MM.1S (cell line): ENCODE results near the gene CYGB.
"Not testable (repeated sequence)": the region's sequence is repeated elsewhere in the genome, so short reads cannot be mapped to it uniquely, and the experiment has no call there.

Experiments used
- DNase-seq: peaks from one replicate; pipeline ENCODE4 v3.0.0-alpha.2; 2015
- H2AFZ ChIP-seq: fragments of 300-600 bp; sonication (generic); 2 replicates; pipeline ENCODE4 v1.6.0; 2016; ENCODE audit warnings: antibody characterized with exemption, low read length
- H3F3A ChIP-seq: fragments of 300-600 bp; sonication (generic); 2 replicates; pipeline ENCODE4 v1.6.1; 2016; ENCODE audit warnings: mild to moderate bottlenecking, antibody characterized with exemption, low read length, moderate library complexity, mixed read lengths; ENCODE audit not compliant: insufficient read depth
- H3K27ac ChIP-seq: fragments of 300-600 bp; sonication (generic); 2 replicates; pipeline ENCODE4 v1.5.1; 2016; ENCODE audit warnings: mild to moderate bottlenecking, low read length
- H3K27me3 ChIP-seq: fragments of 300-600 bp; sonication (generic); replicated peaks from 2 replicates; pipeline ENCODE4 v1.6.0; 2016; ENCODE audit warnings: low read length; ENCODE audit not compliant: insufficient read depth
- H3K36me3 ChIP-seq: fragments of 300-600 bp; sonication (generic); replicated peaks from 2 replicates; pipeline ENCODE4 v1.6.1; 2016; ENCODE audit warnings: mild to moderate bottlenecking, low read length, mixed read lengths; ENCODE audit not compliant: insufficient read depth
- H3K4me1 ChIP-seq: fragments of 300-600 bp; sonication (generic); 2 replicates; pipeline ENCODE4 v1.6.1; 2016; ENCODE audit warnings: low read length, mixed read lengths
- H3K4me2 ChIP-seq: fragments of 300-600 bp; sonication (generic); 2 replicates; pipeline ENCODE4 v1.6.0; 2016; ENCODE audit warnings: low read depth, low read length
- H3K4me3 ChIP-seq: fragments of 300-600 bp; sonication (generic); 2 replicates; pipeline ENCODE4 v1.5.1; 2016; ENCODE audit warnings: low read length, mixed read lengths
- H3K79me2 ChIP-seq: fragments of 300-600 bp; sonication (generic); 2 replicates; pipeline ENCODE4 v1.6.1; 2016; ENCODE audit warnings: mixed run types, low read length, mixed read lengths
- H3K9ac ChIP-seq: fragments of 300-600 bp; sonication (generic); 2 replicates; pipeline ENCODE4 v1.6.1; 2016; ENCODE audit warnings: low read length, mixed read lengths
- H3K9me2 ChIP-seq: fragments of 300-600 bp; sonication (generic); replicated peaks from 2 replicates; pipeline ENCODE4 v1.6.1; 2016; ENCODE audit warnings: mild to moderate bottlenecking, low read length, mixed read lengths; ENCODE audit not compliant: insufficient read depth
- H3K9me3 ChIP-seq: fragments of 300-600 bp; sonication (generic); replicated peaks from 2 replicates; pipeline ENCODE4 v1.6.1; 2016; ENCODE audit warnings: mild to moderate bottlenecking, low read length, mixed read lengths; ENCODE audit not compliant: insufficient read depth
- H4K20me1 ChIP-seq: fragments of 300-600 bp; sonication (generic); 2 replicates; pipeline ENCODE4 v1.6.1; 2016; ENCODE audit warnings: mild to moderate bottlenecking, low read length, moderate library complexity, mixed read lengths; ENCODE audit not compliant: insufficient read depth
- EZH2 ChIP-seq: fragments of 300-600 bp; sonication (generic); optimal IDR thresholded peaks from 2 replicates; pipeline ENCODE3; 2017; ENCODE audit warnings: low read depth, mild to moderate bottlenecking, antibody characterized with exemption, low read length, mixed read lengths
- EZH2phosphoT487 ChIP-seq: fragments of 300-600 bp; sonication (generic); IDR thresholded peaks from 2 replicates; pipeline ENCODE4 v1.6.1; 2018; ENCODE audit warnings: antibody characterized with exemption, low read length
- TF ChIP-seq, protein P1 (sequence below): fragments of 300-600 bp; sonication (generic); IDR thresholded peaks from 2 replicates; pipeline ENCODE4 v1.5.1; 2016; ENCODE audit warnings: antibody characterized with exemption, low read length, mixed read lengths

Gene CYGB

DNA sequence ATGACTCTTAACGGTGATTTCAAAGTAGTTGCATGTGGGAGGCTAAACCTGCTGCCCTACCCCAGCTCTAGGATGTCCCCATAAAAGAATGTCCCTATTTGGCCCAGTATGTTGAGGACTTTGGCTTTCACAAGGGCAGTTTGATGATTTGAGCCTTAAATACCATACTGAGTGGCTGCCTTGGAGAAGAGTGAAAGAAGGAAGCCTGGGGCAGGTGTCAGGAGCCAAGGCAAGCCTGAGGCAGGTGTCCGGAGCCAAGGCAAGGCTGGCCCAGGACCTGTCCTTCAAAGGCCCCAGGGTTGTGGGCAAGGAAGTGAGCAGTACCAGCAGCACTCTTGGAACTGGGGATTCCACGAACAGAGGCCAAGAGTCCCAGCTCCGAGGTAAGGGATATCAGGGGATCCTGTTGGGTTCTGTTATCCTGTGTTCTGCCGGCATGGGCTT is 29.5 kb upstream of the CYGB start:
- H3K27me3 ChIP-seq = no peaks in the 10 kb centered on the region
- peaks cover 3% of the 10 kb centered on the region; the same call in 1 of the 2 replicates for H3F3A ChIP-seq
- H3K9me2 ChIP-seq = no peaks in the 10 kb centered on the region
- H3K4me3 ChIP-seq = no peak overlapping the region
- H3K79me2 ChIP-seq = peaks cover 7% of the 10 kb centered on the region
- peaks cover 17% of the 10 kb centered on the region; the same call in 1 of the 2 replicates for H4K20me1 ChIP-seq
- H2AFZ ChIP-seq = no peak overlapping the region
- TF ChIP-seq, protein P1, sequence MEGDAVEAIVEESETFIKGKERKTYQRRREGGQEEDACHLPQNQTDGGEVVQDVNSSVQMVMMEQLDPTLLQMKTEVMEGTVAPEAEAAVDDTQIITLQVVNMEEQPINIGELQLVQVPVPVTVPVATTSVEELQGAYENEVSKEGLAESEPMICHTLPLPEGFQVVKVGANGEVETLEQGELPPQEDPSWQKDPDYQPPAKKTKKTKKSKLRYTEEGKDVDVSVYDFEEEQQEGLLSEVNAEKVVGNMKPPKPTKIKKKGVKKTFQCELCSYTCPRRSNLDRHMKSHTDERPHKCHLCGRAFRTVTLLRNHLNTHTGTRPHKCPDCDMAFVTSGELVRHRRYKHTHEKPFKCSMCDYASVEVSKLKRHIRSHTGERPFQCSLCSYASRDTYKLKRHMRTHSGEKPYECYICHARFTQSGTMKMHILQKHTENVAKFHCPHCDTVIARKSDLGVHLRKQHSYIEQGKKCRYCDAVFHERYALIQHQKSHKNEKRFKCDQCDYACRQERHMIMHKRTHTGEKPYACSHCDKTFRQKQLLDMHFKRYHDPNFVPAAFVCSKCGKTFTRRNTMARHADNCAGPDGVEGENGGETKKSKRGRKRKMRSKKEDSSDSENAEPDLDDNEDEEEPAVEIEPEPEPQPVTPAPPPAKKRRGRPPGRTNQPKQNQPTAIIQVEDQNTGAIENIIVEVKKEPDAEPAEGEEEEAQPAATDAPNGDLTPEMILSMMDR = no peak
- TF ChIP-seq EZH2phosphoT487 (no peak), EZH2 (no peak)
- no peaks in the 10 kb centered on the region for H3K4me1 ChIP-seq
- no peak overlapping the region for H3K9ac ChIP-seq
- no peak for DNase-seq
- H3K36me3 ChIP-seq = peaks cover 3% of the 10 kb centered on the region; the same call in 1 of the 2 replicates
- H3K27ac ChIP-seq = no peak overlapping the region
- no peak overlapping the region for H3K4me2 ChIP-seq
- no peaks in the 10 kb centered on the region for H3K9me3 ChIP-seq

DNA sequence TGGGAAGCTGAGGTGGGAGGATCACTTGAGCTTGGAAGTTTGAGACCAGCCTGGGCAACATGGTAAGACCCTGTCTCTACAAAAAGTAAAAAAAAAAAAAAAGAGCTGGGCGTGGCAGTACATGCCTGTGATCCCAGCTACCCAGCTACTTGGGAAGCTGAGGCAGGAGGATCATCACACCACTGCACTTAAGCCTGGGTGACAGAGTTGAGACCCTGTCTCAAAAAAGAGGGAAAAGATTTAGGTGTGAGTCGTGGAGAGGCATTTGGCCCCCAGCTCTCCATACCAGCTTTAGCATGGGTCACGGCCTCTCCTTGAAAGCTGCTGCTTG is 29.1 kb upstream of the CYGB start:
- Histone ChIP-seq H3K9me2 (no peaks in the 10 kb centered on the region), H3K79me2 (peaks cover 12% of the 10 kb centered on the region), H3K27me3 (no peaks in the 10 kb centered on the region), H3K4me1 (0 out of 2 replicates have a peak, but pooled peaks cover under 1% of the 10 kb centered on the region), H3K4me3 (no peak overlapping the region), H4K20me1 (peaks cover 21% of the 10 kb centered on the region; the same call in 1 of the 2 replicates), H2AFZ (no peak overlapping the region), H3K27ac (no peak overlapping the region), H3K9me3 (no peaks in the 10 kb centered on the region), H3K4me2 (no peak overlapping the region), H3F3A (peaks cover 3% of the 10 kb centered on the region; the same call in 1 of the 2 replicates), H3K9ac (no peak overlapping the region), H3K36me3 (peaks cover 7% of the 10 kb centered on the region; the same call in 1 of the 2 replicates)
- TF ChIP-seq, protein P1 = no peak
- TF ChIP-seq EZH2phosphoT487 (no peak), EZH2 (no peak)
- DNase-seq = no peak

DNA sequence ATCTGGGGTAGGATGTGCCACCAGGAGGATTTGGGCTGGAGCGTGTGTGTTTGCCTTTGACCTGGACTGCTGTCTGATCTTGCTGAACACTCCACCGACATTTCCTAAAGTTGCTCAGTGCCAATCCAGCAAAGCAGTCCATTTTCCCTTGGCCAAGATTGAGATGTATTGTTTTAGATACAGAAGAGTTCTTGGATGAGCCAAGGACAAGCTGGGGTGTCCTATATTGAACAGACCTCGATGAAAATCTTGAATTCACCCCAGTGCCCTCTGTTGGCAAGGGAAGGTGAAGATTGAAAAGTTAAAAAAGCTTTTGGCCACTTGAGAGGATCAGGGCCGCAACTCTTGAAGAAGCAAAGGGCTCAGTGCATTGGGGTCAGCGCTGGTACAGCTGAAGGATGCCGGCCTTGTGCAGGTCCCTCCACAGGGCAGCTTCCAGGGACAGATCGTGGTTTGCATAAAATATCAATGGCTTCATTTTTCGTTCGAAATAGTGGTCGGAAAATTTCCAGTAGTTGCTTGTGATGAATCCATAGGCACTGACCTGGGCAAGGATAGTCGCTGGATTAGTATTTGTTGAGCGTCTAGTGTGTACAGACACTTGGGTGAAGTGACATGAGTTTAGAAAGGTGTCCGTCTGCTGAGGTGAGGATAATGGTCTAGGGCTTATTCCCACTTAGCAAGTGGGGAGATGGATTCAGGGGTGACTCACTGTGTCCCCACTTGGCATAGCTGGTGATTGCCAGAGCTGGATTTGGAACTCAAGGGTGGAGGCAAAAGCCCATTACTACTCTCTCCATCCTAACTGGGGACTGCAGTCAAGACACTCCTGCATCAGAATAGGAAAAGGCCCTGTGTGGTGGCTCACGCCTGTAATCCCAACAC is 28.5 kb upstream of the CYGB start:
- peaks cover 3% of the 10 kb centered on the region; the same call in 1 of the 2 replicates for H3F3A ChIP-seq
- H3K4me3 ChIP-seq = no peak overlapping the region
- H3K36me3 ChIP-seq = peaks cover 13% of the 10 kb centered on the region
- H3K9ac ChIP-seq = no peak overlapping the region
- H3K79me2 ChIP-seq = peaks cover 18% of the 10 kb centered on the region
- no peak overlapping the region for H2AFZ ChIP-seq
- H3K4me1 ChIP-seq = peaks cover 6% of the 10 kb centered on the region; the same call in 1 of the 2 replicates
- H4K20me1 ChIP-seq = peaks cover 27% of the 10 kb centered on the region; the same call in 1 of the 2 replicates
- no peaks in the 10 kb centered on the region for H3K9me2 ChIP-seq
- TF ChIP-seq EZH2phosphoT487 (no peak), EZH2 (no peak)
- TF ChIP-seq, protein P1 = no peak
- no peak overlapping the region for H3K4me2 ChIP-seq
- no peak overlapping the region for H3K27ac ChIP-seq
- no peak for DNase-seq
- no peaks in the 10 kb centered on the region for H3K9me3 ChIP-seq
- H3K27me3 ChIP-seq = no peaks in the 10 kb centered on the region

DNA sequence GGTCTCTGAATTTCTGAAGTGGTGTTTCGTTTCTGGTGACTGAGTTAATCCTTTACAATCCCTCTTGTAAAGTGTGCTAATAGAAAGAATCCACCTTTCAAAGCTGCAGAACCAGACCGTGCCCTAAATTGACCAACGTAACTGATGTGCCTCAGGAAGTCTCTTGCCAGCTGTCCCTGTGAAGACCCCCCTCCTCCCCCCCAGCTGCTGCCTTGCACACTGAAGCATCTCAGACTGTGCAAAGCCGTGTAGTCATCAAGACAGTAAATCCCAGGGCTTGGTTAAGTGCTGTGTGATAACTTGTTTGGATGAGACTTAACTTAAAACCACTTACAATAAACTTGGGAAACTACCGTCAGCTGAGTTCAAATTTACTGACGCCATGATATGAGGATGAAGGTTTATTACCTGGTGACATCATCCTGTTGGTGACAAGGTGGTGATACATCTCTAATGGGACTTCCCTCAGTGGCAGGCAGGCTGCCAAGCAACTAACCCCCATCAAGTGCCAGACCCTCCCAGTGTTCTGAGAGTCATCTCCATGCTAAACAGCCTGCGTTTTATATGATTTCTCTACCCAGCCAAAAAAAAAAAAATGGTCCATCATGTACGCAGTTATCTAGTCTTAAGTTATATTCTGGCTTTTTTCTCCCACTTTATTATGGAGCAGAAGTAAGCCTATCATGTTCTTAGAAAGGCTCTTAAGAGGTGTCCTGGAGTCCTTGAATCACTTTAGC is 27.6 kb upstream of the CYGB start:
- not testable (repeated sequence) for H3F3A ChIP-seq, H3K27me3 ChIP-seq, H2AFZ ChIP-seq, H3K9ac ChIP-seq, H3K27ac ChIP-seq, DNase-seq, H3K9me3 ChIP-seq, H3K4me2 ChIP-seq, H3K9me2 ChIP-seq, H3K4me3 ChIP-seq
- H3K79me2 ChIP-seq = peaks cover 26% of the 10 kb centered on the region
- H3K4me1 ChIP-seq = peaks cover 15% of the 10 kb centered on the region
- H4K20me1 ChIP-seq = peaks cover 29% of the 10 kb centered on the region; the same call in 1 of the 2 replicates
- peaks cover 15% of the 10 kb centered on the region for H3K36me3 ChIP-seq

DNA sequence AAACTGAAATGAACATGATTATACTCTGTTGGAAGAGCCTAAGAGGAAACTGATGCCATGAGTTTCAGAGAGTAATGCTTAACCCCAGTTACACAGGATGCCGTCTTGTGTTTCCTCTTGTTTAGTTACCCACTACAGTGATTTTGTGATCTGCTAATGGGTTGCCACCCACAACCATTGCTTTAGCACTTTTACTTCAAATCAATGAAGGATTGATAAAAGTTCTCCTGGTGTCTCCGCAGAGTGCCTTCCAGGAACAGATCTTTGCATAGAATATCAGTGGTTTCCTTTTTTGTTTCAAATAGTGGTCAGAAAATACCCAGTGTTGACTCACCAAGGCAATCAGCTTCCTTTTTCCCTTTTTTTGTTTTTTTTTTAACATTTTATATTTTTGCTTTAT is 25.9 kb upstream of the CYGB start:
- not testable (repeated sequence) for H3K27ac ChIP-seq, H3K4me2 ChIP-seq, H3K9ac ChIP-seq, H3K9me3 ChIP-seq, DNase-seq, H3K9me2 ChIP-seq, H3K4me3 ChIP-seq, H3K27me3 ChIP-seq, H2AFZ ChIP-seq
- Histone ChIP-seq H3F3A (peaks cover 11% of the 10 kb centered on the region), H3K79me2 (peaks cover 44% of the 10 kb centered on the region), H3K4me1 (peaks cover 29% of the 10 kb centered on the region), H4K20me1 (peaks cover 38% of the 10 kb centered on the region; the same call in 1 of the 2 replicates), H3K36me3 (peaks cover 15% of the 10 kb centered on the region)
